GM23338 (cell line): ENCODE measurements around the gene ZNF526. TPM values are rescaled to one million over a fixed set of nuclear protein-coding genes. Genes with fewer than 3 reads are reported as not detected.

Experiments used
- ATAC-seq: fragments of 200-7000 bp; cut with Tn5 transposase; 3 replicates; pipeline ENCODE4 v1.9.1; 2020
- DNase-seq: peaks from one replicate; pipeline ENCODE4 v3.0.0-alpha.2; 2015; ENCODE audit warnings: low spot score
- H2AFZ ChIP-seq: fragments of 200-600 bp; sonication (generic); 2 replicates; pipeline ENCODE4 v1.8.0; 2016; ENCODE audit warnings: antibody characterized with exemption, mild to moderate bottlenecking, moderate library complexity
- H3F3A ChIP-seq: fragments of 200-600 bp; sonication (generic); replicated peaks from 2 replicates; pipeline ENCODE4 v1.8.0; 2017; ENCODE audit warnings: antibody characterized with exemption, mixed run types, low read depth
- H3K27ac ChIP-seq: fragments of 200-600 bp; sonication (generic); 2 replicates; pipeline ENCODE4 v1.6.1; 2016; ENCODE audit warnings: low read depth
- H3K27me3 ChIP-seq: fragments of 200-600 bp; sonication (generic); 2 replicates; pipeline ENCODE4 v1.8.0; 2016; ENCODE audit warnings: mild to moderate bottlenecking, mixed run types, moderate library complexity; ENCODE audit not compliant: insufficient read depth
- H3K36me3 ChIP-seq: fragments of 200-600 bp; sonication (generic); 2 replicates; pipeline ENCODE4 v1.8.0; 2016; ENCODE audit warnings: mild to moderate bottlenecking; ENCODE audit not compliant: insufficient read depth
- H3K4me1 ChIP-seq: fragments of 200-600 bp; sonication (generic); 2 replicates; pipeline ENCODE4 v1.8.0; 2016; ENCODE audit warnings: mild to moderate bottlenecking, moderate library complexity; ENCODE audit not compliant: insufficient read depth
- H3K4me2 ChIP-seq: fragments of 200-600 bp; sonication (generic); 2 replicates; pipeline ENCODE4 v1.7.1; 2017; ENCODE audit warnings: mixed run types
- H3K4me3 ChIP-seq: fragments of 200-600 bp; sonication (generic); 2 replicates; pipeline ENCODE4 v1.6.1; 2016; ENCODE audit warnings: mixed run types
- H3K79me2 ChIP-seq: fragments of 200-600 bp; sonication (generic); replicated peaks from 2 replicates; pipeline ENCODE4 v1.8.0; 2017; ENCODE audit warnings: mild to moderate bottlenecking; ENCODE audit not compliant: insufficient read depth
- H3K9me2 ChIP-seq: fragments of 200-600 bp; sonication (generic); 2 replicates; pipeline ENCODE4 v1.8.0; 2017; ENCODE audit not compliant: insufficient read depth
- H4K20me1 ChIP-seq: fragments of 200-600 bp; sonication (generic); replicated peaks from 2 replicates; pipeline ENCODE4 v1.8.0; 2017; ENCODE audit warnings: mild to moderate bottlenecking; ENCODE audit not compliant: insufficient read depth
- H3K27ac Mint-ChIP-seq: 2 replicates; pipeline ENCODE4 v1.8.0; 2020; ENCODE audit warnings: inconsistent platforms, mild to moderate bottlenecking, moderate library complexity, mixed read lengths
- H3K27me3 Mint-ChIP-seq: 3 replicates; pipeline ENCODE4 v1.8.0; 2022; ENCODE audit warnings: low read depth, mild to moderate bottlenecking, moderate library complexity, mixed read lengths, inconsistent platforms; ENCODE audit not compliant: insufficient read depth, poor library complexity
- H3K36me3 Mint-ChIP-seq: 3 replicates; pipeline ENCODE4 v1.8.0; 2021; ENCODE audit warnings: low read depth, mild to moderate bottlenecking, inconsistent platforms, moderate library complexity, mixed read lengths
- H3K4me1 Mint-ChIP-seq: 3 replicates; pipeline ENCODE4 v1.8.0; 2020; ENCODE audit warnings: mild to moderate bottlenecking, inconsistent platforms, mixed read lengths
- H3K4me3 Mint-ChIP-seq: 3 replicates; pipeline ENCODE4 v1.8.0; 2021; ENCODE audit warnings: moderate library complexity, mild to moderate bottlenecking, inconsistent platforms, mixed read lengths
- H3K9me3 Mint-ChIP-seq: 3 replicates; pipeline ENCODE4 v1.8.0; 2020; ENCODE audit warnings: moderate library complexity, mild to moderate bottlenecking, inconsistent platforms, mixed read lengths
- CTCF ChIP-seq, 2 experiments: fragments of 200-600 bp in 1 of 2; sonication (generic) in 1 of 2; conservative IDR thresholded peaks; 2 replicates each; pipeline versions ENCODE4 v1.5.1 to v1.6.1; 2016 to 2017; ENCODE audit warnings: antibody characterized with exemption in 2 of 2, low read depth in 2 of 2, mild to moderate bottlenecking in 2 of 2, moderate library complexity in 1 of 2
- EZH2 ChIP-seq: fragments of 200-600 bp; sonication (generic); IDR thresholded peaks from one replicate; pipeline ENCODE4 v1.8.0; 2017; ENCODE audit warnings: antibody characterized with exemption, mild to moderate bottlenecking, low read depth; ENCODE audit not compliant: unreplicated experiment
- EZH2phosphoT487 ChIP-seq: fragments of 200-600 bp; sonication (generic); IDR thresholded peaks from one replicate; pipeline ENCODE4 v1.8.1; 2018; ENCODE audit warnings: antibody characterized with exemption; ENCODE audit not compliant: unreplicated experiment
- JUNB ChIP-seq: IDR thresholded peaks from one replicate; pipeline ENCODE4 v1.6.1; 2016; ENCODE audit warnings: antibody characterized with exemption; ENCODE audit not compliant: unreplicated experiment
- NANOG ChIP-seq: IDR thresholded peaks from 2 replicates; pipeline ENCODE4 v1.6.1; 2016; ENCODE audit warnings: antibody characterized with exemption, borderline replicate concordance
- POLR2AphosphoS5 ChIP-seq: IDR thresholded peaks from 2 replicates; pipeline ENCODE4 v1.6.1; 2016; ENCODE audit warnings: antibody characterized with exemption, low read depth
- REST ChIP-seq: IDR thresholded peaks from one replicate; pipeline ENCODE4 v1.6.1; 2018; ENCODE audit warnings: antibody characterized with exemption; ENCODE audit not compliant: unreplicated experiment
- STAT1 ChIP-seq: IDR thresholded peaks from one replicate; pipeline ENCODE4 v1.6.1; 2016; ENCODE audit warnings: antibody characterized with exemption; ENCODE audit not compliant: unreplicated experiment
- ZNF114 ChIP-seq: fragments of 250-450 bp; sonication (Bioruptor Pico); IDR thresholded peaks from 2 replicates; pipeline ENCODE4 v1.5.0; 2020; ENCODE audit warnings: mild to moderate bottlenecking, moderate library complexity
- ZNF331 ChIP-seq: fragments of 250-450 bp; sonication (Bioruptor Pico); IDR thresholded peaks from 2 replicates; pipeline ENCODE4 v1.5.0; 2020; ENCODE audit warnings: low read depth, mild to moderate bottlenecking, moderate library complexity
- polyA plus RNA-seq: library from polyadenylated mRNA; unstranded; fragments of >200 nt; fragmentation: Nextera tagmentation; extraction: Ambion mirVana; gene quantifications from 2 replicates; pipeline ENCODE4 v1.2.1, GENCODE V29; 2016
- total RNA-seq: library from RNA; depleted of rRNA; stranded (reverse); fragments of >200 nt; shearing (Covaris generic); gene quantifications from 2 replicates; pipeline ENCODE4 v1.2.3, GENCODE V29; 2014
- TF ChIP-seq, protein P1 (sequence below): IDR thresholded peaks from 2 replicates; pipeline ENCODE4 v1.6.1; 2016; ENCODE audit warnings: antibody characterized with exemption

Gene ZNF526
- total and polyA plus RNA-seq, 2 experiments from 2014 or later = 4.7 to 13.3 TPM

DNA sequence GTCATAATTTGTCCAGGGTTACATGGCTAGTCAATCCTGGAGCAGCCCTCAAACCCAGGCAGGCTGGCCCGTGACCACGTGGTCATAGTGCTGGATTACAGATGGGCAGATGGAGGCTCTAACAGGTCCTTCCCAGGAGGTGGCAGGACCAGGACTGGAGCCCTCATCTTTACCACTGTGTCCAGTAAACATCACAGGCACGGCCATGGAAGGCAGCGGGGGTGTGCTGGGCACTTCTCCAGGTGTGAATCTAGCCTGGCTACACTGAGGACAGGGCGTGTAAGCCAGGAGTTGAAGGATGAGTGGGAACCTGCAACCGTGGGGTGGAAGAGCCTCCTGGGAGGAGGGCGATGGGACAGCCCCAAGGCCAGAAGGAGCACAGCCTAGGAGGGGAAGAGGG is 55.0 kb downstream of the ZNF526 start (continued):
- TF ChIP-seq, protein P1, sequence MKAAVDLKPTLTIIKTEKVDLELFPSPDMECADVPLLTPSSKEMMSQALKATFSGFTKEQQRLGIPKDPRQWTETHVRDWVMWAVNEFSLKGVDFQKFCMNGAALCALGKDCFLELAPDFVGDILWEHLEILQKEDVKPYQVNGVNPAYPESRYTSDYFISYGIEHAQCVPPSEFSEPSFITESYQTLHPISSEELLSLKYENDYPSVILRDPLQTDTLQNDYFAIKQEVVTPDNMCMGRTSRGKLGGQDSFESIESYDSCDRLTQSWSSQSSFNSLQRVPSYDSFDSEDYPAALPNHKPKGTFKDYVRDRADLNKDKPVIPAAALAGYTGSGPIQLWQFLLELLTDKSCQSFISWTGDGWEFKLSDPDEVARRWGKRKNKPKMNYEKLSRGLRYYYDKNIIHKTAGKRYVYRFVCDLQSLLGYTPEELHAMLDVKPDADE = no peak
- TF ChIP-seq ZNF331 (CRISPR knock-in tag) (no peak), EZH2phosphoT487 (no peak), ZNF114 (CRISPR knock-in tag) (no peak)

- Histone ChIP-seq H3K27me3 (no peaks in the 10 kb centered on the region), H2AFZ (no peak overlapping the region), H3F3A (peaks cover 5% of the 10 kb centered on the region; the same call in 1 of the 2 replicates), H3K4me3 (no peak overlapping the region), H3K4me1 (peaks cover 5% of the 10 kb centered on the region; the same call in 1 of the 2 replicates), H3K27ac (no peak overlapping the region), H3K79me2 (no peaks in the 10 kb centered on the region; the same call in 1 of the 2 replicates), H3K36me3 (no peaks in the 10 kb centered on the region), H3K9me2 (no peaks in the 10 kb centered on the region), H4K20me1 (0 out of 2 replicates have a peak, but pooled peaks cover 3% of the 10 kb centered on the region), H3K4me2 (no peak overlapping the region)
- ATAC-seq = no peak
- Mint-ChIP-seq H3K27me3 (peaks cover 6% of the 10 kb centered on the region), H3K4me1 (peaks cover 23% of the 10 kb centered on the region), H3K27ac (no peak overlapping the region), H3K4me3 (no peak overlapping the region), H3K36me3 (peaks cover 13% of the 10 kb centered on the region; the same call in 2 of the 3 replicates), H3K9me3 (no peaks in the 10 kb centered on the region; the same call in 2 of the 3 replicates)
- DNase-seq = no peak
- no peak for TF ChIP-seq REST
- no peak for TF ChIP-seq CTCF (conservative IDR thresholded peaks at IDR 0.05; ENCODE audit: low read depth in 2 of 2)
- no peak for TF ChIP-seq POLR2AphosphoS5
- no peak for TF ChIP-seq EZH2
- no peak for TF ChIP-seq STAT1
- TF ChIP-seq NANOG = no peak
- TF ChIP-seq ZNF331 (CRISPR knock-in tag) = no peak
- TF ChIP-seq EZH2phosphoT487 = no peak
- no peak for TF ChIP-seq ZNF114 (CRISPR knock-in tag)
- no peak for TF ChIP-seq JUNB
- TF ChIP-seq, protein P1 = no peak
Observed at GRCh38 chr19:42275517-42275916, 55.4 kb downstream of the ZNF526 start.
